VCaP (cell line): ENCODE data around the gene ZBTB42.
A peak's percentile ranks its signal among the peaks of the same experiment; 100 is the strongest.

ENCODE experiments used
- H3K27ac ChIP-seq: fragments of 450-650 bp; 2 replicates; pipeline ENCODE4 v1.5.1; 2017
- TF ChIP-seq, protein P1 (sequence below): fragments of 450-650 bp; conservative IDR thresholded peaks from 2 replicates; pipeline ENCODE4 v1.5.1; 2017; ENCODE audit warnings: mild to moderate bottlenecking, moderate library complexity

Gene ZBTB42

GRCh38 chr14:104804481-104805325 is 3.8 kb downstream of the ZBTB42 start:
- no peak overlapping the region for H3K27ac ChIP-seq
- TF ChIP-seq, protein P1, sequence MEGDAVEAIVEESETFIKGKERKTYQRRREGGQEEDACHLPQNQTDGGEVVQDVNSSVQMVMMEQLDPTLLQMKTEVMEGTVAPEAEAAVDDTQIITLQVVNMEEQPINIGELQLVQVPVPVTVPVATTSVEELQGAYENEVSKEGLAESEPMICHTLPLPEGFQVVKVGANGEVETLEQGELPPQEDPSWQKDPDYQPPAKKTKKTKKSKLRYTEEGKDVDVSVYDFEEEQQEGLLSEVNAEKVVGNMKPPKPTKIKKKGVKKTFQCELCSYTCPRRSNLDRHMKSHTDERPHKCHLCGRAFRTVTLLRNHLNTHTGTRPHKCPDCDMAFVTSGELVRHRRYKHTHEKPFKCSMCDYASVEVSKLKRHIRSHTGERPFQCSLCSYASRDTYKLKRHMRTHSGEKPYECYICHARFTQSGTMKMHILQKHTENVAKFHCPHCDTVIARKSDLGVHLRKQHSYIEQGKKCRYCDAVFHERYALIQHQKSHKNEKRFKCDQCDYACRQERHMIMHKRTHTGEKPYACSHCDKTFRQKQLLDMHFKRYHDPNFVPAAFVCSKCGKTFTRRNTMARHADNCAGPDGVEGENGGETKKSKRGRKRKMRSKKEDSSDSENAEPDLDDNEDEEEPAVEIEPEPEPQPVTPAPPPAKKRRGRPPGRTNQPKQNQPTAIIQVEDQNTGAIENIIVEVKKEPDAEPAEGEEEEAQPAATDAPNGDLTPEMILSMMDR = no peak

GRCh38 chr14:104805326-104805678 is 4.4 kb downstream of the ZBTB42 start:
- TF ChIP-seq, protein P1 = no peak
- 0 out of 2 replicates have a peak overlapping the region, but pooled peaks have one; percentile 10 for H3K27ac ChIP-seq

GRCh38 chr14:104805941-104806624 is 5.2 kb downstream of the ZBTB42 start:
- TF ChIP-seq, protein P1 = no peak
- H3K27ac ChIP-seq = 0 out of 2 replicates have a peak overlapping the region, but pooled peaks have one; percentile 10

DNA sequence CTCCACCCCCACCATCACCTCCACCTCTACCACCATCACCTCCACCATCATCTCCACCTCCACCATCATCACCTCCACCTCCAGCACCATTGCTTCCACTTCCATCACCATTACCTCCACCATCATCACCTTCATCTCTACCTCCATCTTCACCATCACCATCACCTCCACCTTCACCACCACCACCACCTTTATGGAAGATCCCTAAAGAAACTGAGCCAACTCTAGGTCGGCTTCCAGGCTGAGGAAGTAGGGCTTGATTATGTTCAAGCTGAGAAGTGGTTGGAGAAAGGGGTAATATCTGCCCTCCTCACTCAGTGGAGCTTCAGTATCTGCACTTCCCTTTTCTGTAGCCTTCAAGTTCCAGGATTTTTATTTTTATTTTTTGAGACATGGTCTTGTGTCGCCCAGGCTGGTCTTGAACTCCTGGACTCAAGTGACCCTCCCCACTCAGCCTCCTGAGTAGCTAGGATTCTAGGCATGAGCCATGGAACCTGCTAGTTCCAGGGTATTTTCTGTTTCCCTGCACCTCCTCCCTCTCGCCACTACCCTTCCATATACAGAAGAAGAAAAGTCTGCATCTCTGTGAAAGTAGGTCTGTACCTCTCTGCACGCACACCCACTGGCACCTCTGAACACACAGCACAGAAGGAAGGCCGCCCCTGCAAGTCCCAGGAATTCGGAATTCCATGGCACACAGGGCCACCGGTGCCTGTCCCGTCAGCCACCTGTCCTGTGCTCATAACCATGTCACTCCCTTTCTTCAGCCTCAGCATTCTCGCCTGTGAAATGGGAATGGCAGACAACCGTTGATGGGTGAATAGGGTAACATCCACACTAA is 5.9 kb downstream of the ZBTB42 start:
- no peak overlapping the region for H3K27ac ChIP-seq
- TF ChIP-seq, protein P1 = no peak

DNA sequence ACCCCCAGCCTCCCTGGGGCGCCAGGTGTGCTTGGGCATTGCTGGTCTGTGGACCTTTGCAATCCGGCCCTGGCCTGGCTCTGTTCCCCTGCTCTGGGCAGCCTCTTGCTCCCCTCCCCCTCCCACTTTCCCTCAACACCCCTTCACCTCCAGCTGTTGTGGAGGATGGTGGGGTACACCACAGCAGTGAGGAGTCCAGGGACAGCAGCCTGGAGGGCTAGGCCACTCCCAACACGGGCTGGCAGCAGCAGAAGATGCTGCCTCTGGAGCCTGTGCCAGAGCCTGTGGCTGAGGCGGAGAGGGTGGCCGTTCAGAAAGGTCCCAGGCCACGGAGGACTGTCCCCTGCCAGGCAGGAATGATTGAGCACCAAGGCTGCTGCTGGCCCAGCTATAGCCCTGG is 7.6 kb downstream of the ZBTB42 start:
- no peak overlapping the region for H3K27ac ChIP-seq
- TF ChIP-seq, protein P1 = no peak

DNA sequence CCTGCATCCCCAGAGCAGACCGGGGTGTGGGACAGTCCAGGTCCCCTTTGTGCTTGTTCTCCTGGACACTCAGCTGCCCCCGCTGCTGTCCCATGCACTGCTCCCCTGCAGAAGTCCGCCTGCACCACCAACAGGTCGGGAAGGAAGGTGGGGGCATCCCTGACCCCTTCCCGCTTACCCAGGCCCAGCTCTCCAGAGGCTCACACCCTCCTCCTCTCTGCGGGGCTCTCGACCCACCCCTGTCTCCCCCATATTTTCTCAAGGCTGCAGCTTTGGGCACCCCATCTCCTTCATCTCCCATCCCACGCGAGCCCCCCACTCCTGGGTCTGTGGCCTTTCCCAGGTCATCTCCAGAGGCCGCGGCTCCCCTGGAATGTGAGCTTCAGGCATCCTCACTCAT is 9.4 kb downstream of the ZBTB42 start:
- no peak overlapping the region for H3K27ac ChIP-seq
- TF ChIP-seq, protein P1 = no peak

DNA sequence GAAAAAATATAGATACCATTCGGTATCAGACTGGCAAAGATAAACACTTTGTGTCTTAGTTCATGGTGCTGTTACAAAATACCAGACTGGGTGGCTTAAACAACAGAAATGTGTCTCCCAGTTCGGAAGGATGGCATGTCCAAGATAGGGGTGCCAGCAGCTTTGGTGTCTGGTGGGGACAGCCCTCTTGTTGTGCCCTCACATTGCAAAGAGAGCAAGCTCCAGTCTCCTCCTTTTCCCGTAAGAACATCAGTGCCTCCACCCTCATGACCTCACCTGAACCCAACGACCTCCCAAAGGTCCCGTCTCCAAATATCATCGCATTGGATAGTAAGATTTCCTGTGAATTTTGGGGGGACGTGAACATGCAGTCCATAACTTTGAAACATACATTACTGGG is 12.4 kb downstream of the ZBTB42 start:
- TF ChIP-seq, protein P1 = no peak
- no peak overlapping the region for H3K27ac ChIP-seq

- H3K27ac ChIP-seq = peak overlapping the region; percentile 90
These were observed 13.8 kb downstream of the ZBTB42 start for GRCh38 chr14:104814701-104815100.
